SU-DHL-6 (cell line): ENCODE data around the gene PAK2.
"Not testable (repeated sequence)": the region's sequence is repeated elsewhere in the genome, so short reads cannot be mapped to it uniquely, and the experiment has no call there.

Experiments used
- H2AFZ ChIP-seq: fragments of 200-600 bp; sonication (generic); 2 replicates; pipeline ENCODE4 v1.6.1; 2014; ENCODE audit warnings: low read depth, mild to moderate bottlenecking, moderate library complexity, mixed read lengths, antibody characterized with exemption, low read length; ENCODE audit not compliant: severe bottlenecking
- H3F3A ChIP-seq: fragments of 200-600 bp; shearing (Covaris generic); 2 replicates; pipeline ENCODE4 v1.6.0; 2016; ENCODE audit warnings: antibody characterized with exemption, mild to moderate bottlenecking; ENCODE audit not compliant: insufficient read depth
- H3K27ac ChIP-seq: fragments of 200-600 bp; sonication (generic); 2 replicates; pipeline ENCODE4 v1.5.1; 2016; ENCODE audit warnings: low read depth, mild to moderate bottlenecking, low read length, moderate library complexity, mixed read lengths
- H3K27me3 ChIP-seq: fragments of 200-600 bp; sonication (generic), shearing (Covaris generic); 2 replicates; pipeline ENCODE4 v1.6.0; 2014; ENCODE audit warnings: mild to moderate bottlenecking, low read length
- H3K36me3 ChIP-seq: fragments of 200-600 bp; sonication (generic); 2 replicates; pipeline ENCODE4 v1.6.1; 2014; ENCODE audit warnings: mild to moderate bottlenecking, low read length, mixed read lengths
- H3K4me2 ChIP-seq: fragments of 300-600, 200-600 bp; shearing (Covaris generic), sonication (generic); 2 replicates; pipeline ENCODE4 v1.6.0; 2014; ENCODE audit warnings: low read length, low read depth, mild to moderate bottlenecking; ENCODE audit not compliant: poor library complexity, severe bottlenecking
- H3K4me3 ChIP-seq: fragments of 200-600 bp; sonication (generic); 2 replicates; pipeline ENCODE4 v1.5.1; 2014; ENCODE audit warnings: antibody characterized with exemption, low read length, mild to moderate bottlenecking, mixed read lengths; ENCODE audit not compliant: insufficient read depth, poor library complexity, severe bottlenecking
- H3K79me2 ChIP-seq: fragments of 200-600 bp; sonication (generic); 2 replicates; pipeline ENCODE4 v1.6.1; 2014; ENCODE audit warnings: mild to moderate bottlenecking, low read length, moderate library complexity; ENCODE audit not compliant: insufficient read depth
- H3K9ac ChIP-seq: fragments of 200-600 bp; sonication (generic); 2 replicates; pipeline ENCODE4 v1.7.0; 2014; ENCODE audit warnings: mild to moderate bottlenecking, low read length
- H3K9me2 ChIP-seq: fragments of 200-600 bp; sonication (generic); replicated peaks from 2 replicates; pipeline ENCODE4 v1.6.1; 2014; ENCODE audit warnings: low read length; ENCODE audit not compliant: insufficient read depth
- H3K9me3 ChIP-seq: fragments of 200-600 bp; sonication (generic); 2 replicates; pipeline ENCODE4 v1.6.1; 2014; ENCODE audit warnings: low read length, mixed read lengths; ENCODE audit not compliant: insufficient read depth
- H4K20me1 ChIP-seq: fragments of 200-600 bp; sonication (generic); 2 replicates; pipeline ENCODE4 v1.6.1; 2014; ENCODE audit warnings: low read depth, mild to moderate bottlenecking, antibody characterized with exemption, low read length, moderate library complexity, mixed read lengths
- CTCF ChIP-seq: fragments of 200-600 bp; sonication (generic); IDR thresholded peaks from one replicate; pipeline ENCODE4 v1.5.1; 2017; ENCODE audit warnings: antibody characterized with exemption, mild to moderate bottlenecking, low read length, moderate library complexity; ENCODE audit not compliant: insufficient read depth, poor library complexity, severe bottlenecking
- EZH2phosphoT487 ChIP-seq: fragments of 200-600 bp; sonication (generic), shearing (Covaris generic); conservative IDR thresholded peaks from 2 replicates; pipeline ENCODE4 v1.6.1; 2018; ENCODE audit warnings: mild to moderate bottlenecking, antibody characterized with exemption, low read length, moderate library complexity, mixed read lengths

Gene PAK2

GRCh38 chr3:196837819-196838420 lies 98.3 kb downstream of the PAK2 start:
- TF ChIP-seq CTCF (peak; percentile 86), EZH2phosphoT487 (no peak)
- Histone ChIP-seq H3K9me2 (no peaks in the 10 kb centered on the region), H2AFZ (no peak overlapping the region), H3K9ac (no peak overlapping the region), H3K27ac (no peak overlapping the region), H3K4me3 (no peak overlapping the region), H3K4me2 (no peak overlapping the region), H3K27me3 (no peaks in the 10 kb centered on the region), H3F3A (0 out of 2 replicates have a peak, but pooled peaks cover 7% of the 10 kb centered on the region), H3K36me3 (no peaks in the 10 kb centered on the region), H3K9me3 (no peaks in the 10 kb centered on the region), H3K79me2 (no peaks in the 10 kb centered on the region), H4K20me1 (no peaks in the 10 kb centered on the region)

GRCh38 chr3:196839351-196839750 lies 99.7 kb downstream of the PAK2 start:
- not testable (repeated sequence) for H3K27me3 ChIP-seq, H3K79me2 ChIP-seq, H3K36me3 ChIP-seq, H3K4me3 ChIP-seq, H2AFZ ChIP-seq, H3K27ac ChIP-seq, H4K20me1 ChIP-seq, H3F3A ChIP-seq, H3K9me2 ChIP-seq, H3K9me3 ChIP-seq, H3K9ac ChIP-seq, H3K4me2 ChIP-seq

GRCh38 chr3:196842567-196843434 lies 103.1 kb downstream of the PAK2 start:
- H3K79me2 ChIP-seq: no peaks in the 10 kb centered on the region

More at GRCh38 chr3:196842567-196843434, 103.1 kb downstream of the PAK2 start:
- H3K27me3 ChIP-seq: no peaks in the 10 kb centered on the region
- H3K36me3 ChIP-seq: no peaks in the 10 kb centered on the region
- H3F3A ChIP-seq: no peaks in the 10 kb centered on the region
- H3K9me2 ChIP-seq: no peaks in the 10 kb centered on the region
- no peak overlapping the region for H3K9ac ChIP-seq
- H3K27ac ChIP-seq: no peak overlapping the region
- no peak overlapping the region for H3K4me3 ChIP-seq
- TF ChIP-seq CTCF (no peak), EZH2phosphoT487 (no peak)
- no peaks in the 10 kb centered on the region for H4K20me1 ChIP-seq
- H3K9me3 ChIP-seq: no peaks in the 10 kb centered on the region
- H3K4me2 ChIP-seq: no peak overlapping the region
- no peak overlapping the region for H2AFZ ChIP-seq
